HepG2 (cell line): Measurements from ENCODE around the gene ACOX3. TPM values are rescaled to one million over a fixed set of nuclear protein-coding genes. Genes with fewer than 3 reads are reported as not detected.

ENCODE experiments used
- CEBPB ChIP-seq: IDR thresholded peaks from 2 replicates; pipeline ENCODE4 v1.6.1; 2011; ENCODE audit warnings: low read depth, low read length, improper control_type of control experiment, borderline replicate concordance
- DMAP1 ChIP-seq: IDR thresholded peaks from 2 replicates; pipeline ENCODE4 v1.6.1; 2016
- MBNL3 ChIP-seq: fragments of 250-450 bp; sonication (Bioruptor Pico); conservative IDR thresholded peaks from 2 replicates; pipeline ENCODE4 v1.8.0; 2022; ENCODE audit warnings: mild to moderate bottlenecking, inconsistent platforms
- NR2F2 ChIP-seq: IDR thresholded peaks from 2 replicates; pipeline ENCODE4 v1.6.1; 2012; ENCODE audit warnings: low read depth, inconsistent platforms, borderline replicate concordance
- RNF2 ChIP-seq: fragments of 450-650 bp; conservative IDR thresholded peaks from 2 replicates; pipeline ENCODE4 v1.6.1; 2016; ENCODE audit warnings: low read depth
- SALL1 ChIP-seq: sonication (generic); formaldehyde crosslinking; IDR thresholded peaks from 2 replicates; pipeline ENCODE4 v1.8.0; 2022; ENCODE audit warnings: mild to moderate bottlenecking, missing genetic modification reagents
- SOX6 ChIP-seq, 2 experiments: fragments of 450-650 bp in 1 of 2; sonication (generic) in 1 of 2; formaldehyde crosslinking in 1 of 2; IDR thresholded peaks; 2 replicates each; pipeline versions ENCODE4 v1.4.0 to v1.6.1; 2017 to 2020; ENCODE audit warnings: antibody characterized with exemption in 1 of 2, mild to moderate bottlenecking in 1 of 2, missing genetic modification reagents in 1 of 2
- XBP1 ChIP-seq: sonication (generic); formaldehyde crosslinking; IDR thresholded peaks from 2 replicates; pipeline ENCODE4 v1.5.0; 2020; ENCODE audit warnings: missing genetic modification reagents
- ZFP82 ChIP-seq: sonication (generic); formaldehyde crosslinking; IDR thresholded peaks from 2 replicates; pipeline ENCODE4 v1.5.1; 2020; ENCODE audit warnings: mild to moderate bottlenecking, missing genetic modification reagents, borderline replicate concordance
- ZNF547 ChIP-seq: sonication (generic); formaldehyde crosslinking; IDR thresholded peaks from 2 replicates; pipeline ENCODE4 v1.5.1; 2020; ENCODE audit warnings: mild to moderate bottlenecking, missing genetic modification reagents
- ZSCAN12 ChIP-seq: sonication (generic); formaldehyde crosslinking; IDR thresholded peaks from 2 replicates; pipeline ENCODE4 v1.9.0; 2021; ENCODE audit warnings: mild to moderate bottlenecking, missing genetic modification reagents
- ZSCAN22 ChIP-seq: sonication (generic); formaldehyde crosslinking; IDR thresholded peaks from 2 replicates; pipeline ENCODE4 v1.4.0; 2020; ENCODE audit warnings: mild to moderate bottlenecking, missing genetic modification reagents
- polyA plus RNA-seq, 8 experiments: library from polyadenylated mRNA; depleted of rRNA in 3 of 8; stranded (reverse) in 7 of 8; unstranded in 1 of 8; fragments of >200 nt; fragmentation: Illumina TruSeq in 4 of 8; extraction: Trizol in 4 of 8; gene quantifications; 2 replicates each; pipeline versions ENCODE4 v1.2.1 to v1.2.3, GENCODE V29; 2011 to 2016; ENCODE audit warnings: low read depth in 4 of 8, missing spikeins in 1 of 8, mixed read lengths in 1 of 8; ENCODE audit not compliant: insufficient read depth in 1 of 8
- total RNA-seq, 5 experiments: library from RNA; depleted of rRNA; stranded (reverse); fragments of >200 nt; fragmentation: Illumina TruSeq; extraction: Trizol; gene quantifications; 2 replicates each; pipeline ENCODE4 v1.2.3, GENCODE V29; 2016; ENCODE audit warnings: low read depth in 1 of 5
- TF ChIP-seq, protein P1 (sequence below): sonication (generic); formaldehyde crosslinking; IDR thresholded peaks from 2 replicates; pipeline ENCODE4 v1.4.0; 2020; ENCODE audit warnings: missing genetic modification reagents
- TF ChIP-seq, protein P2 (sequence below), 2 experiments: sonication (generic) in 1 of 2; formaldehyde crosslinking in 1 of 2; IDR thresholded peaks; 2 replicates each; pipeline versions ENCODE4 v1.5.1 to v1.6.1; 2011 to 2020; ENCODE audit warnings: borderline replicate concordance in 1 of 2, low read depth in 1 of 2, low read length in 1 of 2, mild to moderate bottlenecking in 1 of 2, missing genetic modification reagents in 1 of 2, moderate library complexity in 1 of 2
- TF ChIP-seq, protein P3 (sequence below): sonication (generic); formaldehyde crosslinking; IDR thresholded peaks from 2 replicates; pipeline ENCODE4 v1.9.0; 2022; ENCODE audit warnings: low read depth, missing genetic modification reagents
- TF ChIP-seq, protein P4 (sequence below): IDR thresholded peaks from 2 replicates; pipeline ENCODE4 v1.6.1; 2018; ENCODE audit warnings: missing genetic modification reagents
- TF ChIP-seq, protein P5 (sequence below): sonication (generic); formaldehyde crosslinking; IDR thresholded peaks from 2 replicates; pipeline ENCODE4 v1.4.0; 2020; ENCODE audit warnings: missing genetic modification reagents
- TF ChIP-seq, protein P6 (sequence below): sonication (generic); formaldehyde crosslinking; IDR thresholded peaks from 2 replicates; pipeline ENCODE4 v1.5.0; 2020; ENCODE audit warnings: mild to moderate bottlenecking, missing genetic modification reagents

ACOX3 gene
- total and polyA plus RNA-seq, 2 of the 13 experiments (the other 11 are each of a cell fraction or from before 2014, with no cell fraction given), result 4.2 to 17.8 TPM

DNA sequence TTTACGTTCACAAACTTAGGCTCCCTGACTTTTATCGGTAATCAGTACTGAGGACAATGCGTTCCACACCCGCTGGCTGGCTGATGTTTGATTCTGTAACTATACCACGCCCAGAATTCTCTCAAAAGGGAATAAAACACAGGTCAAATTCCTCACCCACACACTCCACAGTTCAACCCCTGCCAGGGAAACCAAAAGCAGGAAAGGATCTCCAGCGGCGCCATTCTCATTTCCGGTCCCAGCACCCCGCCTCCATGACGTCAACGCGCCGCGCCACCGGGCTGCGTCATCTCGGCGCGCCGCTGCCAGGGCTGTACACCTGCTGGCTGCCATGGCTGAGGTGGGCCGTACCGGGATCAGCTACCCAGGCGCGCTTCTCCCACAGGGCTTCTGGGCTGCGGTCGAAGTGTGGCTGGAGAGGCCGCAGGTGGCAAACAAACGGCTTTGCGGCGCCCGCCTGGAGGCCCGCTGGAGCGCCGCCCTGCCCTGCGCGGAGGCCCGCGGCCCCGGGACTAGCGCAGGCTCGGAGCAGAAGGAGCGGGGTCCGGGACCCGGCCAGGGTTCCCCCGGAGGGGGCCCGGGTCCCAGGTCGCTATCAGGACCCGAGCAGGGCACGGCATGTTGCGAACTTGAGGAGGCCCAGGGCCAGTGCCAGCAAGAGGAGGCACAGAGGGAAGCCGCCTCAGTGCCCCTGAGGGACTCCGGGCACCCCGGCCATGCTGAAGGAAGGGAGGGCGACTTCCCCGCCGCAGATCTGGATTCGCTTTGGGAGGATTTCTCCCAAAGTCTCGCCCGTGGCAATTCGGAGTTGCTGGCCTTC is at the start of gene ACOX3, which contains the start of gene TRMT44 (continued):
- TF ChIP-seq, protein P1, sequence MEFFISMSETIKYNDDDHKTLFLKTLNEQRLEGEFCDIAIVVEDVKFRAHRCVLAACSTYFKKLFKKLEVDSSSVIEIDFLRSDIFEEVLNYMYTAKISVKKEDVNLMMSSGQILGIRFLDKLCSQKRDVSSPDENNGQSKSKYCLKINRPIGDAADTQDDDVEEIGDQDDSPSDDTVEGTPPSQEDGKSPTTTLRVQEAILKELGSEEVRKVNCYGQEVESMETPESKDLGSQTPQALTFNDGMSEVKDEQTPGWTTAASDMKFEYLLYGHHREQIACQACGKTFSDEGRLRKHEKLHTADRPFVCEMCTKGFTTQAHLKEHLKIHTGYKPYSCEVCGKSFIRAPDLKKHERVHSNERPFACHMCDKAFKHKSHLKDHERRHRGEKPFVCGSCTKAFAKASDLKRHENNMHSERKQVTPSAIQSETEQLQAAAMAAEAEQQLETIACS (CRISPR knock-in tag), result no peak
- no peak for TF ChIP-seq ZNF547 (CRISPR knock-in tag)
- no peak for TF ChIP-seq SOX6 (IDR thresholded peaks at IDR 0.05)
- peak; percentile 43 for TF ChIP-seq SOX6 (CRISPR knock-in tag; IDR thresholded peaks at IDR 0.05)
- TF ChIP-seq DMAP1 (CRISPR knock-in tag), result peak; percentile 57; the same call in 1 of the 2 replicates
- no peak for TF ChIP-seq MBNL3 (CRISPR knock-in tag)
- TF ChIP-seq, protein P2, sequence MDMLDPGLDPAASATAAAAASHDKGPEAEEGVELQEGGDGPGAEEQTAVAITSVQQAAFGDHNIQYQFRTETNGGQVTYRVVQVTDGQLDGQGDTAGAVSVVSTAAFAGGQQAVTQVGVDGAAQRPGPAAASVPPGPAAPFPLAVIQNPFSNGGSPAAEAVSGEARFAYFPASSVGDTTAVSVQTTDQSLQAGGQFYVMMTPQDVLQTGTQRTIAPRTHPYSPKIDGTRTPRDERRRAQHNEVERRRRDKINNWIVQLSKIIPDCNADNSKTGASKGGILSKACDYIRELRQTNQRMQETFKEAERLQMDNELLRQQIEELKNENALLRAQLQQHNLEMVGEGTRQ (IDR thresholded peaks at IDR 0.05; ENCODE audit: low read depth, low read length), result no peak
- TF ChIP-seq, protein P2 (CRISPR knock-in tag; IDR thresholded peaks at IDR 0.05; ENCODE audit: borderline replicate concordance), result no peak
- no peak for TF ChIP-seq ZFP82 (CRISPR knock-in tag)
- TF ChIP-seq RNF2, result no peak
- TF ChIP-seq, protein P3, sequence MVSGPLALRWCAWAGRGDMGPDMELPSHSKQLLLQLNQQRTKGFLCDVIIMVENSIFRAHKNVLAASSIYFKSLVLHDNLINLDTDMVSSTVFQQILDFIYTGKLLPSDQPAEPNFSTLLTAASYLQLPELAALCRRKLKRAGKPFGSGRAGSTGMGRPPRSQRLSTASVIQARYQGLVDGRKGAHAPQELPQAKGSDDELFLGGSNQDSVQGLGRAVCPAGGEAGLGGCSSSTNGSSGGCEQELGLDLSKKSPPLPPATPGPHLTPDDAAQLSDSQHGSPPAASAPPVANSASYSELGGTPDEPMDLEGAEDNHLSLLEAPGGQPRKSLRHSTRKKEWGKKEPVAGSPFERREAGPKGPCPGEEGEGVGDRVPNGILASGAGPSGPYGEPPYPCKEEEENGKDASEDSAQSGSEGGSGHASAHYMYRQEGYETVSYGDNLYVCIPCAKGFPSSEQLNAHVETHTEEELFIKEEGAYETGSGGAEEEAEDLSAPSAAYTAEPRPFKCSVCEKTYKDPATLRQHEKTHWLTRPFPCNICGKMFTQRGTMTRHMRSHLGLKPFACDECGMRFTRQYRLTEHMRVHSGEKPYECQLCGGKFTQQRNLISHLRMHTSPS (CRISPR knock-in tag), result no peak
- TF ChIP-seq SALL1 (CRISPR knock-in tag), result peak; percentile 61; the same call in 1 of the 2 replicates
- no peak for TF ChIP-seq ZSCAN12 (CRISPR knock-in tag)
- TF ChIP-seq, protein P4, sequence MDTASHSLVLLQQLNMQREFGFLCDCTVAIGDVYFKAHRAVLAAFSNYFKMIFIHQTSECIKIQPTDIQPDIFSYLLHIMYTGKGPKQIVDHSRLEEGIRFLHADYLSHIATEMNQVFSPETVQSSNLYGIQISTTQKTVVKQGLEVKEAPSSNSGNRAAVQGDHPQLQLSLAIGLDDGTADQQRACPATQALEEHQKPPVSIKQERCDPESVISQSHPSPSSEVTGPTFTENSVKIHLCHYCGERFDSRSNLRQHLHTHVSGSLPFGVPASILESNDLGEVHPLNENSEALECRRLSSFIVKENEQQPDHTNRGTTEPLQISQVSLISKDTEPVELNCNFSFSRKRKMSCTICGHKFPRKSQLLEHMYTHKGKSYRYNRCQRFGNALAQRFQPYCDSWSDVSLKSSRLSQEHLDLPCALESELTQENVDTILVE (CRISPR knock-in tag), result no peak
- TF ChIP-seq CEBPB, result no peak
- no peak for TF ChIP-seq NR2F2
- TF ChIP-seq, protein P5, sequence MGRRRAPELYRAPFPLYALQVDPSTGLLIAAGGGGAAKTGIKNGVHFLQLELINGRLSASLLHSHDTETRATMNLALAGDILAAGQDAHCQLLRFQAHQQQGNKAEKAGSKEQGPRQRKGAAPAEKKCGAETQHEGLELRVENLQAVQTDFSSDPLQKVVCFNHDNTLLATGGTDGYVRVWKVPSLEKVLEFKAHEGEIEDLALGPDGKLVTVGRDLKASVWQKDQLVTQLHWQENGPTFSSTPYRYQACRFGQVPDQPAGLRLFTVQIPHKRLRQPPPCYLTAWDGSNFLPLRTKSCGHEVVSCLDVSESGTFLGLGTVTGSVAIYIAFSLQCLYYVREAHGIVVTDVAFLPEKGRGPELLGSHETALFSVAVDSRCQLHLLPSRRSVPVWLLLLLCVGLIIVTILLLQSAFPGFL (CRISPR knock-in tag), result no peak
- TF ChIP-seq, protein P6, sequence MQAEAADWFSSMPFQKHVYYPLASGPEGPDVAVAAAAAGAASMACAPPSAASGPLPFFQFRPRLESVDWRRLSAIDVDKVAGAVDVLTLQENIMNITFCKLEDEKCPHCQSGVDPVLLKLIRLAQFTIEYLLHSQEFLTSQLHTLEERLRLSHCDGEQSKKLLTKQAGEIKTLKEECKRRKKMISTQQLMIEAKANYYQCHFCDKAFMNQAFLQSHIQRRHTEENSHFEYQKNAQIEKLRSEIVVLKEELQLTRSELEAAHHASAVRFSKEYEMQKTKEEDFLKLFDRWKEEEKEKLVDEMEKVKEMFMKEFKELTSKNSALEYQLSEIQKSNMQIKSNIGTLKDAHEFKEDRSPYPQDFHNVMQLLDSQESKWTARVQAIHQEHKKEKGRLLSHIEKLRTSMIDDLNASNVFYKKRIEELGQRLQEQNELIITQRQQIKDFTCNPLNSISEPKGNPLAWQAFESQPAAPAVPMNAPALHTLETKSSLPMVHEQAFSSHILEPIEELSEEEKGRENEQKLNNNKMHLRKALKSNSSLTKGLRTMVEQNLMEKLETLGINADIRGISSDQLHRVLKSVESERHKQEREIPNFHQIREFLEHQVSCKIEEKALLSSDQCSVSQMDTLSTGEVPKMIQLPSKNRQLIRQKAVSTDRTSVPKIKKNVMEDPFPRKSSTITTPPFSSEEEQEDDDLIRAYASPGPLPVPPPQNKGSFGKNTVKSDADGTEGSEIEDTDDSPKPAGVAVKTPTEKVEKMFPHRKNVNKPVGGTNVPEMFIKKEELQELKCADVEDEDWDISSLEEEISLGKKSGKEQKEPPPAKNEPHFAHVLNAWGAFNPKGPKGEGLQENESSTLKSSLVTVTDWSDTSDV (CRISPR knock-in tag), result no peak
- TF ChIP-seq XBP1 (CRISPR knock-in tag), result no peak
- TF ChIP-seq ZSCAN22 (CRISPR knock-in tag), result no peak
